ENCODE measurements around the gene WNT10A.

WNT10A gene

GRCh38 chr2:218863021-218863520 lies 17.6 kb upstream of the WNT10A start:
- no peaks in the 10 kb centered on the region for H3K4me1 ChIP-seq (ENCODE audit: control insufficient read depth in 1 of 2, insufficient read depth in 1 of 2, low read depth in 1 of 2, low read length in 1 of 2)
- no peaks in the 10 kb centered on the region for H3K9me3 ChIP-seq
- H3K27ac ChIP-seq: no peak overlapping the region
- peaks cover 100% of the 10 kb centered on the region for H3K27me3 ChIP-seq
- no peak overlapping the region for H3K4me3 ChIP-seq (ENCODE audit: low read depth in 1 of 2, low read length in 1 of 2)
- H3K36me3 ChIP-seq: no peaks in the 10 kb centered on the region
- no peak for TF ChIP-seq CTCF (IDR thresholded peaks at IDR 0.05)

- H3K36me3 ChIP-seq: no peaks in the 10 kb centered on the region
- no peak overlapping the region for H3K27ac ChIP-seq
- peaks cover 100% of the 10 kb centered on the region for H3K27me3 ChIP-seq
- H3K4me1 ChIP-seq (ENCODE audit: control insufficient read depth in 1 of 2, insufficient read depth in 1 of 2, low read depth in 1 of 2, low read length in 1 of 2): no peaks in the 10 kb centered on the region
- TF ChIP-seq CTCF (IDR thresholded peaks at IDR 0.05): no peak
- H3K9me3 ChIP-seq: no peaks in the 10 kb centered on the region
- H3K4me3 ChIP-seq (ENCODE audit: low read depth in 1 of 2, low read length in 1 of 2): no peak overlapping the region
Observed at GRCh38 chr2:218865396-218865795, 15.3 kb upstream of the WNT10A start.

GRCh38 chr2:218865999-218866398 lies 14.7 kb upstream of the WNT10A start:
- H3K4me3 ChIP-seq (ENCODE audit: low read depth in 1 of 2, low read length in 1 of 2): no peak overlapping the region
- peaks cover 100% of the 10 kb centered on the region for H3K27me3 ChIP-seq
- no peaks in the 10 kb centered on the region for H3K9me3 ChIP-seq
- no peak for TF ChIP-seq CTCF (IDR thresholded peaks at IDR 0.05)
- no peak overlapping the region for H3K27ac ChIP-seq
- peaks cover under 1 to 4% of the 10 kb centered on the region in 2 experiments for H3K4me1 ChIP-seq (ENCODE audit: control insufficient read depth in 1 of 2, insufficient read depth in 1 of 2, low read depth in 1 of 2, low read length in 1 of 2)
- no peaks in the 10 kb centered on the region for H3K36me3 ChIP-seq

- Histone ChIP-seq H3K36me3 (no peaks in the 10 kb centered on the region), H3K27me3 (peaks cover 100% of the 10 kb centered on the region), H3K9me3 (no peaks in the 10 kb centered on the region), H3K4me3 (ENCODE audit: low read depth in 1 of 2, low read length in 1 of 2) (no peak overlapping the region), H3K27ac (no peak overlapping the region), H3K4me1 (ENCODE audit: control insufficient read depth in 1 of 2, insufficient read depth in 1 of 2, low read depth in 1 of 2, low read length in 1 of 2) (peaks cover 4 to 11% of the 10 kb centered on the region in 2 experiments)
- TF ChIP-seq CTCF (IDR thresholded peaks at IDR 0.05): no peak
Observed at GRCh38 chr2:218867900-218868299, 12.8 kb upstream of the WNT10A start.

- TF ChIP-seq CTCF (IDR thresholded peaks at IDR 0.05): no peak
- H3K36me3 ChIP-seq: no peaks in the 10 kb centered on the region
- H3K4me1 ChIP-seq (ENCODE audit: control insufficient read depth in 1 of 2, insufficient read depth in 1 of 2, low read depth in 1 of 2, low read length in 1 of 2): peaks cover 4 to 11% of the 10 kb centered on the region in 2 experiments
- H3K27ac ChIP-seq: no peak overlapping the region
- H3K4me3 ChIP-seq (ENCODE audit: low read depth in 1 of 2, low read length in 1 of 2): no peak overlapping the region
- H3K27me3 ChIP-seq: peaks cover 100% of the 10 kb centered on the region
- no peaks in the 10 kb centered on the region for H3K9me3 ChIP-seq
Observed at GRCh38 chr2:218869064-218869463, 11.6 kb upstream of the WNT10A start.

- Histone ChIP-seq H3K36me3 (no peaks in the 10 kb centered on the region), H3K27ac (no peak overlapping the region), H3K9me3 (no peaks in the 10 kb centered on the region), H3K27me3 (peaks cover 100% of the 10 kb centered on the region), H3K4me1 (ENCODE audit: control insufficient read depth in 1 of 2, insufficient read depth in 1 of 2, low read depth in 1 of 2, low read length in 1 of 2) (peaks cover 4 to 11% of the 10 kb centered on the region in 2 experiments), H3K4me3 (ENCODE audit: low read depth in 1 of 2, low read length in 1 of 2) (no peak overlapping the region)
- TF ChIP-seq CTCF (IDR thresholded peaks at IDR 0.05): no peak
Observed at GRCh38 chr2:218870984-218871344, 9.7 kb upstream of the WNT10A start.
